Posterior vena cava (tissue), 2 donors: ENCODE results near the gene CACNA2D2. TPM values are rescaled to one million over a fixed set of nuclear protein-coding genes. Genes with fewer than 3 reads are reported as not detected.

ENCODE experiments used
- DNase-seq: peaks from one replicate; pipeline ENCODE4 v3.0.0-alpha.2; 2020; ENCODE audit warnings: low spot score
- intact Hi-C, 2 donors: fragments of 100-400 bp; cut with DNase I; formaldehyde crosslinking; loops; one replicate each; pipeline versions ENCODE4 v1.14.1 to v1.14.2; 2022 to 2023
- total RNA-seq, 2 donors: library from RNA; stranded (reverse); fragmentation: NEBNext Ultra II Directional; extraction: Animal tissue kit (Norgen Biotek cat#: 25700); gene quantifications; one replicate each; pipeline ENCODE4 v1.2.1, GENCODE V29; 2021
- donor health status: DM: yes; HTN: yes; CAD: no.
- donor health status: DM: yes; HTN: yes; CAD: no.

Gene CACNA2D2
- total RNA-seq, 2 donors from 2014 or later: 2.0 to 2.6 TPM

GRCh38 chr3:50385754-50386153 is 117.7 kb downstream of the CACNA2D2 start:
- no peak for DNase-seq
- intact Hi-C loops: no loop called here

GRCh38 chr3:50383750-50384149 is 119.7 kb downstream of the CACNA2D2 start:
- no peak for DNase-seq
- intact Hi-C loops: no loop called here

GRCh38 chr3:50382722-50383121 is 120.7 kb downstream of the CACNA2D2 start:
- intact Hi-C loops: no loop called here
- no peak for DNase-seq

GRCh38 chr3:50381383-50381782 is 122.1 kb downstream of the CACNA2D2 start:
- intact Hi-C loops: no loop called here
- no peak for DNase-seq

DNA sequence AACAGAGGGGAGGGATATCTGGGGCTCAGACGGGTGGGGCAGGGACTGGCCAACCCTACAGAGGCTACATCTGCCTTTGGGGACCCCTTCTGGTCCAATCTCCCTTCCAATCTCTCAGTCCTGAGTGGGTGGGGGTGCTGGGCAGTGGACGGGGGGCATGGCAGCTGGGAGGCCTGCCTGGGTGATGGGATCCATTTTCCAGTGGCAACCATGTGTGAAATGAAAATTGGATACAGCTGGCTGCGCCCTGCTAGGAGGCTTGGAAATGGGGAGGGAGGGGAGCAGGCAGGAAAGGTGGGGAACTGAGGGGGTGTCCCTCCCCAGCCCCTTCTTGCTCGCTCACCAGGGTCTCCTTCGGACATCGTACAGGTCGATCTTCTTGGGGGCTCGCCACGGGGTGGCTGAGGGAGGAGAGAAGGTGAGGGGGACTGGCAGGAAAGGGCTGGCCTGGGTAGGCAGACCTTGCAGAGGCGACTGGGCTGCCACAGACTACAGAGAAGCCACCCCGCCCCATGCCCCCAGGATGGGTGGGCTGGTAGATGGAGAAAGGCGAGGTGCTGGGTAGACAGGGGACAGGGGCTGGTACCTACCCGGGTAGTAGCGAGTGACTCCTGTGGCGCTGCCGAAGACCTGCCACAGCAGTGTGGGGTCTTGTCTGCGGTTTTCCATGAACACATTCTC is 122.9 kb downstream of the CACNA2D2 start:
- intact Hi-C loops: no loop called here
- no peak for DNase-seq

- intact Hi-C loops: no loop called here
These were observed 124.7 kb downstream of the CACNA2D2 start for GRCh38 chr3:50378757-50379156.

GRCh38 chr3:50378024-50378423 is 125.4 kb downstream of the CACNA2D2 start:
- no peak for DNase-seq
- intact Hi-C loops: no loop called here

More at GRCh38 chr3:50378757-50379156, 124.7 kb downstream of the CACNA2D2 start:
- no peak for DNase-seq

DNA sequence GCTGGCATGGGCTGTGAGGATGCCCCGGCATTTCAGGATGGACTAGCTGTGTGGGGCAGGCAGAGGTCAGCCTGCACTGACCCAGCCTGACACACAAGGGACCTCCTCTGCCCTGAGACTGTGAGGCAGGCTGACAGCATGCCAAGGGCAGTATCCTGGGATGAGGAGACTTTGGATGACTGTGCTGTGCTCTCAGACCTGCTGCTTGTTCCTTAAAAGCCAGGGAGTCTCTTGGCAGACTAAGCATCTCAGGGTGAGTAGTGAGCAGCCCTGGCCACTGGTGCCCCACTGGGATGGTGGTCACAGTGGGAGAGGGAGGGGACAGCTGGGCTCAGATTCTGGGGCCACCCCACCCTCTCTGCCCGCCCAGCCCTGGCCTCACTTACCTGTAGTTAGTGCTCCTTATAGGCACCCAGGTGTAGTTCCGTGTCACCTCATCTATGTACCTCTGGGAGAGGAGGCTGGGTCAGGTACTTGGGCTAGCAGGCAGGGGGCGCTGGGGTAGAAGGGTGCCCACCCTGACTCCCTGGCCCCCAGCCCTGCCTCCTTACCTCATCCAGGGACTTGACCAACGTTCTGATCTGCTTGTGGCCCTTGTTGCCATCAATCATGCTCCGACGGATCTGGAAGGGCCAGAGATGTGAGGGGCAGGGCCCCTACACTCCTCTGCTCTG is 128.0 kb downstream of the CACNA2D2 start:
- DNase-seq: no peak
- intact Hi-C loops: no loop called here

DNA sequence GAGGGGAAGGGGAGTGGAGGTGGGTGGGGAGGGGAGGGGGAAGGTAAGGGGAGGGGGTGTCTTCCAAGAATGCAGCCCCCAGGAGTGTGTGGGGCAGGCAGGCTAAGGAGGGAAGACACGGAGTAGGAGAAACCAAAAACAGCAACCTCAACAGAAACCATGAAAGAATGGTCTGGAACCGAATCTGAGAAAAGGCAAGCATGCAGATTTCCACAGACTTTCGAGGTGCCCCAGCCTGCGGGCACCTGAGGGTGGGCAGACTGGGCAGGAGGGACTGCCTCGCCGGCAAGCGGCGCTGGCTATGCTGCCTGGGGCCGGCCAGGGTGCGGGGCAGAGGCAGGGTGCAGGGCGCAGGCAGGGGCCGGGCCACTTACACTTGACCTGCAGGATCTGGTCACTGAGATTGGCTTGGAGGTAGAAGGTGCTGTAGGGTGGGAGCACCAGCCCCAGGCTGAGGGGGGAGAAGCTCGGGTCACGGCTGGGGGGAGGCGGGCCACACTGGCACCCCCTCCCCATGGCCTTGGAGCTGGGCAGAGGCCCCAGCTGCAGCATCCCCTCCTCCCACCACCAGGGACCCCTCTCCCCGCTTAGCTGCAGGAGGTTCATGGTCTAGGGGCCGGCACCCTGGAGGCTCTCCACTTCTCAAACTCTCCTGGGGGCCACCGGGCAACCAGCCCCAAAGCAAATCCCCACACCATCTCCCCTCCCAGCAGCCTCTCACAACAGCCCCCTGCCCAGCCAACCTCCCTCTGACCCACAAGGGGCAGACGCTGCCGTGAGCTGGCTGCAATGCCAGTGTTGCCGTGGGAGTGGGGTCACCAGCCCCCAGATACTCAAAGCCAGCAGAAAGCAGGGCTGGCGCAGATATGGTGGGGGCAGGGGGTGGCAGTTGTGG is 128.8 kb downstream of the CACNA2D2 start:
- no peak for DNase-seq
- intact Hi-C loops: no loop called here

DNA sequence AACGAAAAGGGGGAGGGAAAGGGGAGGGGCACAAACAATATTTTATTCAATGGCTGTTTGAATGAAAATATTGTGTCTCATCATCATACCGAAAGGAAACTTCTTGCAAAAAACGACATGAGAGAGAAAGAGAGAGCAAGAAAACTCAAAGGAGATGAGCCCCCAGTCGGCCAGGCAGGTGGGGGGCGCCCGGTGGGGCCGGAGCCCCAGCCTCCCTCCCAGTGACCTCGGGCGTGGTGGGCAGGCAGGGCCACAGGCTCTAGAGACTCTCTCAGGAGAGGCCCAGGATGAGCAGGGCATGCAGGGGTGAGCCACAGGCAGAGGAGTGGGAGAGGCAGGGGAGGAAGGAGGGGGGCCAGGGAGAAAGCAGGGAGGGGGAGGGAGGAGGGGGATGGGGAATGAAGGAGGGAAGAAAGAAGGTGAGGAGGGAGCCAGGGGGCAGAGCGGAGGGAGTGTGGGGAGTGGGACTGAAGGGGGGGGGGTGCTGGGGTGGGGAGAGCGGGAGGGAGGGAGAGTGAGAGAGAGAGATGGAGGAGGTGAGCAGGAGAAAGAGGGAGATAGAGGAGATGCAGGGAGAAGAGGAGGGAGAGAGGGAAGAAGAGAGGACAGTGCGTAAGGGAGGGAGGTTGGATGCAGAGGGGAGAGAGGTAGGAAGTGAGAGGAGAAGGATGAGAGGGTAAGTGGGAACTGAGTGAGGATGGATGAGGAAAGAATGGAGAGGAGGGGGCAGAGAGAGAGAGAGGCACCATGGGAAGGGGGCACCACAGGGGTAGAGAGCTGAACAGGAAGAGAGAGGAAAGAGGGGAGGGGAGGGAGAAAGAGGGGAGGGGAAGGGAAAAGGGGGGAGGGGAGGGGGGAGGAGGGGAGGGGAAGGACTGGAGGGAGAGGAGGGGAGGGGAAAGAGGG is 130.0 kb downstream of the CACNA2D2 start:
- DNase-seq: no peak
- intact Hi-C loops: no loop called here

GRCh38 chr3:50372349-50372748 is 131.1 kb downstream of the CACNA2D2 start:
- DNase-seq: no peak
- intact Hi-C loops: no loop called here

GRCh38 chr3:50371133-50371685 is 132.2 kb downstream of the CACNA2D2 start:
- no peak for DNase-seq
- intact Hi-C loops: no loop called here

DNA sequence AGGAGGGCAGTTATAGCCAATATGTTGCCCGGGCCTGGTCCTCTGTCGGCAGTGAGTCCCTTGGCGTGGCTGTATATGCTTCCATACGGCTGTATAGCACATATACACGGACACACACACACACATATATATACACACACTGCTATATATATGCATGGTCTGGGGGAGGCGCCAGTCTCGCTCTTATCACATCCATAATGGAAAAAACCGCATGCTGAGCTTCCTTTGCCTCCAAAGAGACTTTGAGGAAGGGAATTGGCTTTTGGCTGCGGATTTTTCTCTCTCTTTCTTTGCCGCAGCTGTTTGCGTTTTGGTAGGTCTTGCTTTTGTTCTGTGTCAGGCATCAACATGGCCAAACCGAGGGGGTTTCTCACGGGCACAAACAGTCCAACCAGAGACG is 132.8 kb downstream of the CACNA2D2 start:
- no peak for DNase-seq
- intact Hi-C loops: no loop called here

GRCh38 chr3:50369012-50369670 is 134.3 kb downstream of the CACNA2D2 start:
- no peak for DNase-seq
- intact Hi-C loops: no loop called here

DNA sequence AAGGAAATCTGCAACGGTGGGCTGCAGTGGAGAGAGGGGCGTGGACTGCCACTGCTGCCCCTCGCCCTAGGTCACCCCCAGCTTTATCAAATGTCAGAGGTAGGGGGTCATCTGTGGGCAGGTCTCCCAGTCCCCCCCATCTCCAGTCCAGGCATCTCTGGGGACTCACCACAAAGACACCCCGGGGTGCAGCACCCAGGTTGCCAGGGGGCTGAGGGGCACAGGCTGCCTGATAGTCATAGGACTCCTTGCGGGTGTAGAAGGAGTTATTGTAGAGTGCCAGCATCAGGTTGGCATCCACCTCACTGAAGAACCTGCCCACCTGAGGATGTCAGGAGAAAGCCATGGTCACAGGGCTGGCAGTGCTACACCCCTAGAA is 137.6 kb downstream of the CACNA2D2 start:
- intact Hi-C loops: no loop called here
- no peak for DNase-seq

GRCh38 chr3:50365080-50365841 is 138.2 kb downstream of the CACNA2D2 start:
- intact Hi-C loops: no loop called here
- peak; percentile 95 for DNase-seq

DNA sequence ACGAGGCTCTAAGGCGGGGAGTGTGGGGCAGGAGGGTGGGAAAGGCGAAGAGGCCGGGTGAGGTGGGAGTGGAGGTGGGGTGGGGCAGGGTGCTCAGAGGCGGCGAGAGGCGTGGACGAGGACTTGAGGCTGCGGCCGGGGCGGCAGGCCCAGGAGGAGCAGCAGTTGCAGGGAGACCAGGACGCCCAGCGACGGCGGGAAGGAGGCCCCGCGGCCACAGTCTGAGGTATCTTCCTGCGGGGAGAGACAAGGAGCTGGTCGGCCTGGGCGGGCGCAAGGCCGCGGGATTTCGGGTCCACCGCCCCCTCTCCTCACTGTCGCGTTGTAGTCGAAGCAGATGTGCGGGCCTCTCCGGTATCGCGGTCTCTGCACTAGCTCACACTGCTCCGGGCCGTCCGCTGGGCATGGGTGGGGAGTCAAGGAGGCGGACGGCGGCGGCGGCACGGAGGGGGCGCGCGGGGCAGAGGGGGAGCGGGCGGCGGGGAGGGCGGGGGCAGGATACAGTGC is 138.8 kb downstream of the CACNA2D2 start:
- no peak for DNase-seq
- intact Hi-C loops: no loop called here

GRCh38 chr3:50359760-50360110 is 143.7 kb downstream of the CACNA2D2 start:
- intact Hi-C loops: no loop called here
- no peak for DNase-seq
